HG02763 (cell line): ENCODE measurements around the gene ZBP1.

Experiments
- ATAC-seq: cut with Tn5 transposase; IDR thresholded peaks from one replicate; pipeline ENCODE4 v1.9.1; 2021; ENCODE audit warnings: mild to moderate bottlenecking, moderate library complexity; ENCODE audit not compliant: unreplicated experiment

Gene ZBP1

GRCh38 chr20:57620274-57620990 lies at the start of gene ZBP1:
Gene ZBP1 (minus strand): TSS chr20:57620426. CDS start chr20:57620295, 131 bp downstream.
- peak; percentile 62 for ATAC-seq

GRCh38 chr20:57669632-57670031 lies 49.4 kb upstream of the ZBP1 start:
- no peak for ATAC-seq

GRCh38 chr20:57667924-57668782 lies 47.9 kb upstream of the ZBP1 start:
- ATAC-seq: no peak

GRCh38 chr20:57667388-57667787 lies 47.2 kb upstream of the ZBP1 start:
- no peak for ATAC-seq

- no peak for ATAC-seq
Measured at GRCh38 chr20:57666834-57667157, 46.6 kb upstream of the ZBP1 start.

GRCh38 chr20:57666106-57666833 lies 46.0 kb upstream of the ZBP1 start:
- ATAC-seq: no peak

- ATAC-seq: no peak
Measured at GRCh38 chr20:57665589-57665971, 45.4 kb upstream of the ZBP1 start.

- ATAC-seq: no peak
Measured at GRCh38 chr20:57664924-57665588, 44.8 kb upstream of the ZBP1 start.

- no peak for ATAC-seq
Measured at GRCh38 chr20:57664476-57664875, 44.2 kb upstream of the ZBP1 start.

GRCh38 chr20:57663681-57664451 lies 43.6 kb upstream of the ZBP1 start:
- no peak for ATAC-seq

- ATAC-seq: no peak
Measured at GRCh38 chr20:57663241-57663640, 43.0 kb upstream of the ZBP1 start.

- ATAC-seq: no peak
Measured at GRCh38 chr20:57662456-57663240, 42.4 kb upstream of the ZBP1 start.

GRCh38 chr20:57661746-57662455 lies 41.7 kb upstream of the ZBP1 start:
- no peak for ATAC-seq

- ATAC-seq: no peak
Measured at GRCh38 chr20:57660922-57661745, 40.9 kb upstream of the ZBP1 start.

GRCh38 chr20:57660181-57660921 lies 40.1 kb upstream of the ZBP1 start:
- no peak for ATAC-seq

- no peak for ATAC-seq
Measured at GRCh38 chr20:57659517-57660180, 39.4 kb upstream of the ZBP1 start.
